Measurements from ENCODE around the gene WLS.

DNA sequence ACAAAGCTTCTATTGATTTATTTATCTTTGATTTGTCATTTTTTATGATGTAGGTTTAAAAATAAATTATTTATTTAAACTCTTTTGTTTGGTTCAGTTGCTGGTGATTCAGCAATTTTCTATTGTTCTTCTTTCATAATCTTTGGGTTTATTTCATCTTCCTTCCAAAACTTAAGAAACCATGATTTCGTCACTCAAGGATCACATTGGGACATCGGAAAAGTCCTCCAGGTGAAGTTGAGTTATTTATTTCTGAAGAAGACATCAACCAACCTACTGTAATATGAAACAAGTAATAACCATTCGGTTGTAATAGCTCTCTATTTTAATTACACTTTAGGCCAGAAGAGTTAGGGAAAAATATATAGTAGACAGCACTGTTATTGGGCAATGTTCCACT is 23.0 kb upstream of the WLS start:
- TF ChIP-seq, protein P1, sequence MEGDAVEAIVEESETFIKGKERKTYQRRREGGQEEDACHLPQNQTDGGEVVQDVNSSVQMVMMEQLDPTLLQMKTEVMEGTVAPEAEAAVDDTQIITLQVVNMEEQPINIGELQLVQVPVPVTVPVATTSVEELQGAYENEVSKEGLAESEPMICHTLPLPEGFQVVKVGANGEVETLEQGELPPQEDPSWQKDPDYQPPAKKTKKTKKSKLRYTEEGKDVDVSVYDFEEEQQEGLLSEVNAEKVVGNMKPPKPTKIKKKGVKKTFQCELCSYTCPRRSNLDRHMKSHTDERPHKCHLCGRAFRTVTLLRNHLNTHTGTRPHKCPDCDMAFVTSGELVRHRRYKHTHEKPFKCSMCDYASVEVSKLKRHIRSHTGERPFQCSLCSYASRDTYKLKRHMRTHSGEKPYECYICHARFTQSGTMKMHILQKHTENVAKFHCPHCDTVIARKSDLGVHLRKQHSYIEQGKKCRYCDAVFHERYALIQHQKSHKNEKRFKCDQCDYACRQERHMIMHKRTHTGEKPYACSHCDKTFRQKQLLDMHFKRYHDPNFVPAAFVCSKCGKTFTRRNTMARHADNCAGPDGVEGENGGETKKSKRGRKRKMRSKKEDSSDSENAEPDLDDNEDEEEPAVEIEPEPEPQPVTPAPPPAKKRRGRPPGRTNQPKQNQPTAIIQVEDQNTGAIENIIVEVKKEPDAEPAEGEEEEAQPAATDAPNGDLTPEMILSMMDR (IDR thresholded peaks at IDR 0.05), result no peak
- no peak for TF ChIP-seq POLR2A (IDR thresholded peaks at IDR 0.05)
